ENCODE measurements around the gene RHOA. TPM values are rescaled to one million over a fixed set of nuclear protein-coding genes. Genes with fewer than 3 reads are reported as not detected.

The RHOA gene
- total and polyA plus RNA-seq, 2 of the 13 experiments (the other 11 are each of a cell fraction or from before 2014, with no cell fraction given) = 131 to 177 TPM

GRCh38 chr3:49339941-49340800, 71.6 kb downstream of the RHOA start, which contains the start of gene USP4 (continued):
- peak; percentile 97 for TF ChIP-seq ZNF276 (CRISPR knock-in tag; IDR thresholded peaks at IDR 0.05; ENCODE audit: low read depth)
- no peak for TF ChIP-seq POLR2AphosphoS2 (IDR thresholded peaks at IDR 0.05; ENCODE audit: low read depth, low read length)
- TF ChIP-seq SIN3B (IDR thresholded peaks at IDR 0.05; ENCODE audit: low read length) = no peak
- peak; percentile 96 for TF ChIP-seq ZFY (CRISPR knock-in tag; IDR thresholded peaks at IDR 0.05)
- TF ChIP-seq, protein P1, sequence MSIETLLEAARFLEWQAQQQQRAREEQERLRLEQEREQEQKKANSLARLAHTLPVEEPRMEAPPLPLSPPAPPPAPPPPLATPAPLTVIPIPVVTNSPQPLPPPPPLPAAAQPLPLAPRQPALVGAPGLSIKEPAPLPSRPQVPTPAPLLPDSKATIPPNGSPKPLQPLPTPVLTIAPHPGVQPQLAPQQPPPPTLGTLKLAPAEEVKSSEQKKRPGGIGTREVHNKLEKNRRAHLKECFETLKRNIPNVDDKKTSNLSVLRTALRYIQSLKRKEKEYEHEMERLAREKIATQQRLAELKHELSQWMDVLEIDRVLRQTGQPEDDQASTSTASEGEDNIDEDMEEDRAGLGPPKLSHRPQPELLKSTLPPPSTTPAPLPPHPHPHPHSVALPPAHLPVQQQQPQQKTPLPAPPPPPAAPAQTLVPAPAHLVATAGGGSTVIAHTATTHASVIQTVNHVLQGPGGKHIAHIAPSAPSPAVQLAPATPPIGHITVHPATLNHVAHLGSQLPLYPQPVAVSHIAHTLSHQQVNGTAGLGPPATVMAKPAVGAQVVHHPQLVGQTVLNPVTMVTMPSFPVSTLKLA (IDR thresholded peaks at IDR 0.05) = peak; percentile 44
- TF ChIP-seq JARID2 (CRISPR knock-in tag; IDR thresholded peaks at IDR 0.05; ENCODE audit: insufficient replicate concordance) = no peak
- TF ChIP-seq SYNCRIP (IDR thresholded peaks at IDR 0.05; ENCODE audit: insufficient read depth, low read depth, low read length) = no peak
- TF ChIP-seq KDM5A (IDR thresholded peaks at IDR 0.05; ENCODE audit: borderline replicate concordance, low read length) = peak; percentile 49; the same call in 1 of the 2 replicates
- peak; percentile 95 for TF ChIP-seq CREBL2 (CRISPR knock-in tag; IDR thresholded peaks at IDR 0.05; ENCODE audit: borderline replicate concordance)
- peak; percentile 82 for TF ChIP-seq GATAD1 (CRISPR knock-in tag; IDR thresholded peaks at IDR 0.05)
- peak; percentile 82 for TF ChIP-seq ZNF746 (CRISPR knock-in tag; IDR thresholded peaks at IDR 0.05)
- peak; percentile 91; the same call in 1 of the 2 replicates for TF ChIP-seq RFXAP (CRISPR knock-in tag; IDR thresholded peaks at IDR 0.05; ENCODE audit: borderline replicate concordance)
- TF ChIP-seq, protein P2, sequence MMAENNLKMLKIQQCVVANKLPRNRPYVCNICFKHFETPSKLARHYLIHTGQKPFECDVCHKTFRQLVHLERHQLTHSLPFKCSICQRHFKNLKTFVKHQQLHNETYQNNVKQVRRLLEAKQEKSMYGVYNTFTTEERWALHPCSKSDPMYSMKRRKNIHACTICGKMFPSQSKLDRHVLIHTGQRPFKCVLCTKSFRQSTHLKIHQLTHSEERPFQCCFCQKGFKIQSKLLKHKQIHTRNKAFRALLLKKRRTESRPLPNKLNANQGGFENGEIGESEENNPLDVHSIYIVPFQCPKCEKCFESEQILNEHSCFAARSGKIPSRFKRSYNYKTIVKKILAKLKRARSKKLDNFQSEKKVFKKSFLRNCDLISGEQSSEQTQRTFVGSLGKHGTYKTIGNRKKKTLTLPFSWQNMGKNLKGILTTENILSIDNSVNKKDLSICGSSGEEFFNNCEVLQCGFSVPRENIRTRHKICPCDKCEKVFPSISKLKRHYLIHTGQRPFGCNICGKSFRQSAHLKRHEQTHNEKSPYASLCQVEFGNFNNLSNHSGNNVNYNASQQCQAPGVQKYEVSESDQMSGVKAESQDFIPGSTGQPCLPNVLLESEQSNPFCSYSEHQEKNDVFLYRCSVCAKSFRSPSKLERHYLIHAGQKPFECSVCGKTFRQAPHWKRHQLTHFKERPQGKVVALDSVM (CRISPR knock-in tag; IDR thresholded peaks at IDR 0.05) = peak; percentile 86
- peak; percentile 88 for TF ChIP-seq POLR2G (IDR thresholded peaks at IDR 0.05; ENCODE audit: low read depth, low read length)
- no peak for TF ChIP-seq GRHL1 (CRISPR knock-in tag; conservative IDR thresholded peaks at IDR 0.05)
- TF ChIP-seq NR2F6 (IDR thresholded peaks at IDR 0.05) = no peak
- TF ChIP-seq NR2F6 (CRISPR knock-in tag; IDR thresholded peaks at IDR 0.05) = peak; percentile 76
- TF ChIP-seq SIX4 (CRISPR knock-in tag; IDR thresholded peaks at IDR 0.05) = peak; percentile 46; the same call in 1 of the 2 replicates
- TF ChIP-seq, protein P3, sequence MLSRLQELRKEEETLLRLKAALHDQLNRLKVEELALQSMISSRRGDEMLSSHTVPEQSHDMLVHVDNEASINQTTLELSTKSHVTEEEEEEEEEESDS (CRISPR knock-in tag; IDR thresholded peaks at IDR 0.05; ENCODE audit: borderline replicate concordance) = peak; percentile 33; the same call in 1 of the 2 replicates
- TF ChIP-seq ZNF713 (CRISPR knock-in tag; IDR thresholded peaks at IDR 0.05) = no peak
